ENCODE results near the gene MAPK6. TPM values are rescaled to one million over a fixed set of nuclear protein-coding genes. Genes with fewer than 3 reads are reported as not detected.
A peak's percentile ranks its signal among the peaks of the same experiment; 100 is the strongest.

Gene MAPK6
- total and polyA plus RNA-seq, 9 of the 15 experiments (the other 6 are each of a cell fraction or from before 2014, with no cell fraction given) = 28.5 to 97.1 (median 74.0) TPM

DNA sequence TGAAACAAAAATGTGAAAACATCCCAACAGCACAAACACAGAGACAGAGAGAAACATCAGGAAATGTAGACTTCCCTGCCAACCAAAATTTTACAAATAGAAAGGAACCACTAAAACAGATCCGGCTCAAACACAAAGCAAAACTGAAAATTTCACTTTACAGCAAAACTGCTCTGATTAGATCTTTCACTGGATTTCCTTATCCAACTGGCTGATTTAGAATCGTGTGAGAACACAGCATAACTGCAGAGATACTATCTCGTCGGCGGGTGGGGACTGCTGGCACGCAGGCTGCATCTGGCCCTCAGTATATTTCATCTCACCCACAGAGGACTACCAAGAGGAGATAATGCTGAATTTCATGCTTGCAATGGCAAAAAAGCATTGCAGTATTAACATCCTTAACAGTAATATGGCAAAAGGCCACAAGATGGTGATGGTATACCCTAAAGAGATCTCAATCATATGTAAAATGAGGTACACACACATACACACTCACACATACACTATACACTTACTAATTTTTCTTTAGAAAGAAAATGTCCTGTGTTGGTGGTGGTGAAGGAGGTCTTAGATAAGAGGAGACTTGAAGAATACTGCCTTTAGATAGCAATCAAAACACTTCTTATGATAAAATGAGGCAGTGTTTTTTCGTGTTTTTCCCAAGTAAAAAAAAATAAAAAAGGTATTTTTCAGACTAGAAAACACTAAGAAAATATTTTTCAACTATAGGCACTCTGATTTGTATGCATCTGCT is 36.8 kb upstream of the MAPK6 start (continued):
- TF ChIP-seq TAF7 (tag; IDR thresholded peaks at IDR 0.05) = 0 out of 2 replicates have a peak, but pooled peaks have one; percentile 17
- TF ChIP-seq CTBP1 (IDR thresholded peaks at IDR 0.05; ENCODE audit: borderline replicate concordance) = peak; percentile 77
- TF ChIP-seq CHD4 (IDR thresholded peaks at IDR 0.05; ENCODE audit: insufficient read depth, insufficient replicate concordance, low read depth, low read length, poor library complexity, severe bottlenecking) = no peak
- TF ChIP-seq HNRNPK (IDR thresholded peaks at IDR 0.05; ENCODE audit: low read depth, low read length, poor library complexity, severe bottlenecking) = no peak
- no peak for TF ChIP-seq SRSF1 (IDR thresholded peaks at IDR 0.05; ENCODE audit: low read depth, low read length)
- no peak for TF ChIP-seq CBFA2T2 (conservative IDR thresholded peaks at IDR 0.05)
- peak; percentile 46; the same call in 1 of the 2 replicates for TF ChIP-seq LCOR (CRISPR knock-in tag; IDR thresholded peaks at IDR 0.05)
- TF ChIP-seq RBFOX2 (IDR thresholded peaks at IDR 0.05; ENCODE audit: low read depth, low read length) = no peak
- 0 out of 2 replicates have a peak, but pooled peaks have one; percentile 14 for TF ChIP-seq NFATC3 (IDR thresholded peaks at IDR 0.05)
- 0 out of 2 replicates have a peak, but pooled peaks have one; percentile 36 for TF ChIP-seq ZNF384 (IDR thresholded peaks at IDR 0.05; ENCODE audit: low read depth, low read length)
- TF ChIP-seq KLF10 (CRISPR knock-in tag; IDR thresholded peaks at IDR 0.05) = no peak
- no peak for TF ChIP-seq ZC3H11A (IDR thresholded peaks at IDR 0.05; ENCODE audit: low read depth, low read length)
- 0 out of 2 replicates have a peak, but pooled peaks have one; percentile 16 for TF ChIP-seq ETV1 (tag; conservative IDR thresholded peaks at IDR 0.05; ENCODE audit: low read depth)
- TF ChIP-seq, protein P1, sequence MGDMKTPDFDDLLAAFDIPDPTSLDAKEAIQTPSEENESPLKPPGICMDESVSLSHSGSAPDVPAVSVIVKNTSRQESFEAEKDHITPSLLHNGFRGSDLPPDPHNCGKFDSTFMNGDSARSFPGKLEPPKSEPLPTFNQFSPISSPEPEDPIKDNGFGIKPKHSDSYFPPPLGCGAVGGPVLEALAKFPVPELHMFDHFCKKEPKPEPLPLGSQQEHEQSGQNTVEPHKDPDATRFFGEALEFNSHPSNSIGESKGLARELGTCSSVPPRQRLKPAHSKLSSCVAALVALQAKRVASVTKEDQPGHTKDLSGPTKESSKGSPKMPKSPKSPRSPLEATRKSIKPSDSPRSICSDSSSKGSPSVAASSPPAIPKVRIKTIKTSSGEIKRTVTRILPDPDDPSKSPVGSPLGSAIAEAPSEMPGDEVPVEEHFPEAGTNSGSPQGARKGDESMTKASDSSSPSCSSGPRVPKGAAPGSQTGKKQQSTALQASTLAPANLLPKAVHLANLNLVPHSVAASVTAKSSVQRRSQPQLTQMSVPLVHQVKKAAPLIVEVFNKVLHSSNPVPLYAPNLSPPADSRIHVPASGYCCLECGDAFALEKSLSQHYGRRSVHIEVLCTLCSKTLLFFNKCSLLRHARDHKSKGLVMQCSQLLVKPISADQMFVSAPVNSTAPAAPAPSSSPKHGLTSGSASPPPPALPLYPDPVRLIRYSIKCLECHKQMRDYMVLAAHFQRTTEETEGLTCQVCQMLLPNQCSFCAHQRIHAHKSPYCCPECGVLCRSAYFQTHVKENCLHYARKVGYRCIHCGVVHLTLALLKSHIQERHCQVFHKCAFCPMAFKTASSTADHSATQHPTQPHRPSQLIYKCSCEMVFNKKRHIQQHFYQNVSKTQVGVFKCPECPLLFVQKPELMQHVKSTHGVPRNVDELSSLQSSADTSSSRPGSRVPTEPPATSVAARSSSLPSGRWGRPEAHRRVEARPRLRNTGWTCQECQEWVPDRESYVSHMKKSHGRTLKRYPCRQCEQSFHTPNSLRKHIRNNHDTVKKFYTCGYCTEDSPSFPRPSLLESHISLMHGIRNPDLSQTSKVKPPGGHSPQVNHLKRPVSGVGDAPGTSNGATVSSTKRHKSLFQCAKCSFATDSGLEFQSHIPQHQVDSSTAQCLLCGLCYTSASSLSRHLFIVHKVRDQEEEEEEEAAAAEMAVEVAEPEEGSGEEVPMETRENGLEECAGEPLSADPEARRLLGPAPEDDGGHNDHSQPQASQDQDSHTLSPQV (IDR thresholded peaks at IDR 0.05) = 0 out of 2 replicates have a peak, but pooled peaks have one; percentile 27
- no peak for TF ChIP-seq ZNF695 (CRISPR knock-in tag; IDR thresholded peaks at IDR 0.05)
- 0 out of 2 replicates have a peak, but pooled peaks have one; percentile 66 for TF ChIP-seq DPF2 (IDR thresholded peaks at IDR 0.05)
- TF ChIP-seq SMARCA4 (IDR thresholded peaks at IDR 0.05) = peak; percentile 6; the same call in 1 of the 2 replicates
- TF ChIP-seq TCF7L2 (IDR thresholded peaks at IDR 0.05; ENCODE audit: low read depth, low read length) = no peak
- peak; percentile 56; the same call in 1 of the 2 replicates for TF ChIP-seq NFRKB (IDR thresholded peaks at IDR 0.05; ENCODE audit: low read depth)
- TF ChIP-seq CC2D1A (IDR thresholded peaks at IDR 0.05) = peak; percentile 63
- TF ChIP-seq, protein P2, sequence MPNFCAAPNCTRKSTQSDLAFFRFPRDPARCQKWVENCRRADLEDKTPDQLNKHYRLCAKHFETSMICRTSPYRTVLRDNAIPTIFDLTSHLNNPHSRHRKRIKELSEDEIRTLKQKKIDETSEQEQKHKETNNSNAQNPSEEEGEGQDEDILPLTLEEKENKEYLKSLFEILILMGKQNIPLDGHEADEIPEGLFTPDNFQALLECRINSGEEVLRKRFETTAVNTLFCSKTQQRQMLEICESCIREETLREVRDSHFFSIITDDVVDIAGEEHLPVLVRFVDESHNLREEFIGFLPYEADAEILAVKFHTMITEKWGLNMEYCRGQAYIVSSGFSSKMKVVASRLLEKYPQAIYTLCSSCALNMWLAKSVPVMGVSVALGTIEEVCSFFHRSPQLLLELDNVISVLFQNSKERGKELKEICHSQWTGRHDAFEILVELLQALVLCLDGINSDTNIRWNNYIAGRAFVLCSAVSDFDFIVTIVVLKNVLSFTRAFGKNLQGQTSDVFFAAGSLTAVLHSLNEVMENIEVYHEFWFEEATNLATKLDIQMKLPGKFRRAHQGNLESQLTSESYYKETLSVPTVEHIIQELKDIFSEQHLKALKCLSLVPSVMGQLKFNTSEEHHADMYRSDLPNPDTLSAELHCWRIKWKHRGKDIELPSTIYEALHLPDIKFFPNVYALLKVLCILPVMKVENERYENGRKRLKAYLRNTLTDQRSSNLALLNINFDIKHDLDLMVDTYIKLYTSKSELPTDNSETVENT (CRISPR knock-in tag; IDR thresholded peaks at IDR 0.05) = no peak
- no peak for TF ChIP-seq SAFB2 (IDR thresholded peaks at IDR 0.05; ENCODE audit: borderline replicate concordance, low read depth, low read length, severe bottlenecking)
- TF ChIP-seq PTBP1 (IDR thresholded peaks at IDR 0.05; ENCODE audit: low read depth, low read length) = no peak
- peak; percentile 14; the same call in 1 of the 2 replicates for TF ChIP-seq NBN (IDR thresholded peaks at IDR 0.05; ENCODE audit: low read depth)

All from K562 (cell line).